SW 1271 (cell line): ENCODE measurements around the gene GPR26.

Experiments
- DNase-seq, 2 experiments: peaks; one replicate each; lab custom pipeline; 2025; lab: John Stamatoyannopoulos, UW

Gene GPR26

GRCh38 chr10:123666318-123667236 is at the start of gene GPR26:
Gene GPR26 (plus strand): TSS chr10:123666355. CDS start chr10:123666408, 53 bp downstream.
- DNase-seq: no peak

- no peak for DNase-seq
Measured at GRCh38 chr10:123618224-123618623, 47.9 kb upstream of the GPR26 start.

GRCh38 chr10:123619067-123619855 is 46.9 kb upstream of the GPR26 start:
- DNase-seq: no peak

- no peak for DNase-seq
Measured at GRCh38 chr10:123620621-123621020, 45.5 kb upstream of the GPR26 start.

- no peak for DNase-seq
Measured at GRCh38 chr10:123621492-123621891, 44.7 kb upstream of the GPR26 start.

GRCh38 chr10:123621916-123622315 is 44.2 kb upstream of the GPR26 start:
- no peak for DNase-seq

GRCh38 chr10:123622381-123622780 is 43.8 kb upstream of the GPR26 start:
- DNase-seq: peak in 1 of 2 experiments; percentile 12

GRCh38 chr10:123624086-123624485 is 42.1 kb upstream of the GPR26 start:
- no peak for DNase-seq

GRCh38 chr10:123633106-123633505 is 33.0 kb upstream of the GPR26 start:
- DNase-seq: peak in 1 of 2 experiments; percentile 27

- DNase-seq: no peak
Measured at GRCh38 chr10:123633636-123634035, 32.5 kb upstream of the GPR26 start.

- no peak for DNase-seq
Measured at GRCh38 chr10:123634221-123634620, 31.9 kb upstream of the GPR26 start.

- no peak for DNase-seq
Measured at GRCh38 chr10:123635131-123635530, 31.0 kb upstream of the GPR26 start.

GRCh38 chr10:123635745-123636144 is 30.4 kb upstream of the GPR26 start:
- DNase-seq: no peak

- DNase-seq: no peak
Measured at GRCh38 chr10:123636598-123637325, 29.4 kb upstream of the GPR26 start.

- DNase-seq: no peak
Measured at GRCh38 chr10:123637326-123637880, 28.8 kb upstream of the GPR26 start.

- no peak for DNase-seq
Measured at GRCh38 chr10:123639131-123639530, 27.0 kb upstream of the GPR26 start.

GRCh38 chr10:123640016-123640535 is 26.1 kb upstream of the GPR26 start:
- no peak for DNase-seq

- DNase-seq: no peak
Measured at GRCh38 chr10:123642293-123642692, 23.9 kb upstream of the GPR26 start.

GRCh38 chr10:123642697-123643096 is 23.5 kb upstream of the GPR26 start:
- DNase-seq: no peak

GRCh38 chr10:123643315-123643714 is 22.8 kb upstream of the GPR26 start:
- DNase-seq: no peak

GRCh38 chr10:123645016-123645415 is 21.1 kb upstream of the GPR26 start:
- DNase-seq: no peak

- no peak for DNase-seq
Measured at GRCh38 chr10:123645615-123646014, 20.5 kb upstream of the GPR26 start.
